Astrocyte of the cerebellum (primary cell): ENCODE data around the gene ADAMTS20.
"Not testable (repeated sequence)": the region's sequence is repeated elsewhere in the genome, so short reads cannot be mapped to it uniquely, and the experiment has no call there.

Source experiments
- DNase-seq: peaks from one replicate; pipeline ENCODE4 v3.0.0-alpha.2; 2011; ENCODE audit warnings: low read depth
- H3K4me3 ChIP-seq: 2 replicates; pipeline ENCODE4 v1.5.1; 2011; ENCODE audit warnings: mild to moderate bottlenecking, low read depth, low read length, moderate library complexity
- in situ Hi-C: cut with HindIII; loops from 2 replicates; pipeline ENCODE4 v1.10.0; 2017; ENCODE audit warnings: low sequenced_read_pairs
- TF ChIP-seq, protein P1 (sequence below): IDR thresholded peaks from 2 replicates; pipeline ENCODE4 v1.5.1; 2012; ENCODE audit warnings: low read length, low read depth, moderate library complexity, mild to moderate bottlenecking; ENCODE audit errors: missing control alignments

ADAMTS20 gene

GRCh38 chr12:43551279-43551970, 578 bp downstream of the ADAMTS20 start:
- in situ Hi-C loops, result no loop called here

DNA sequence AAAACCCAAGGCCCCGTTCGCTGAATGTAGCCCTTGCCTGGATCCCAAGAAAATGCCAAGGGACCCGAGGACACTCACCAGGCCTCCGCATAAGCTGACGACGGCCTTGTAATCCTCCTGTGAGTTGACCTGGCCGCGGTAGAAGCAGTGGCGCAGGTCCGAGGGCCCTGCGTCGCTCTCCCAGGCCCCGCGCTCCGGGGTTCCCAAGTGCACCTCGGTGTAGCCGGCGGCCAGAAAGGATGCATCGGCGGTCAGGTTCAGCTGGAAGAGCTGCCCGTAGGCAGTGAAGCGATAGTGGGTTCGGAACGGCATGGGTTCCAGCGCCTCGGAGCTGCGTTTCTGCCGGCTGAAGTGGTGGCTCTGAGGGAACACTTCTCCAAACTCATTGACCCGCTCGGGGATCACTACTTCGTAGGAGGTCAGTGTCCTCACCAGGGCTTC, 1.2 kb downstream of the ADAMTS20 start:
- in situ Hi-C loops, result no loop called here
- DNase-seq, result no peak
- TF ChIP-seq, protein P1, sequence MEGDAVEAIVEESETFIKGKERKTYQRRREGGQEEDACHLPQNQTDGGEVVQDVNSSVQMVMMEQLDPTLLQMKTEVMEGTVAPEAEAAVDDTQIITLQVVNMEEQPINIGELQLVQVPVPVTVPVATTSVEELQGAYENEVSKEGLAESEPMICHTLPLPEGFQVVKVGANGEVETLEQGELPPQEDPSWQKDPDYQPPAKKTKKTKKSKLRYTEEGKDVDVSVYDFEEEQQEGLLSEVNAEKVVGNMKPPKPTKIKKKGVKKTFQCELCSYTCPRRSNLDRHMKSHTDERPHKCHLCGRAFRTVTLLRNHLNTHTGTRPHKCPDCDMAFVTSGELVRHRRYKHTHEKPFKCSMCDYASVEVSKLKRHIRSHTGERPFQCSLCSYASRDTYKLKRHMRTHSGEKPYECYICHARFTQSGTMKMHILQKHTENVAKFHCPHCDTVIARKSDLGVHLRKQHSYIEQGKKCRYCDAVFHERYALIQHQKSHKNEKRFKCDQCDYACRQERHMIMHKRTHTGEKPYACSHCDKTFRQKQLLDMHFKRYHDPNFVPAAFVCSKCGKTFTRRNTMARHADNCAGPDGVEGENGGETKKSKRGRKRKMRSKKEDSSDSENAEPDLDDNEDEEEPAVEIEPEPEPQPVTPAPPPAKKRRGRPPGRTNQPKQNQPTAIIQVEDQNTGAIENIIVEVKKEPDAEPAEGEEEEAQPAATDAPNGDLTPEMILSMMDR, result no peak
- peak overlapping the region; percentile 38 for H3K4me3 ChIP-seq

More at GRCh38 chr12:43551279-43551970, 578 bp downstream of the ADAMTS20 start:
- DNase-seq, result no peak
- H3K4me3 ChIP-seq, result peak overlapping the region; percentile 38
- TF ChIP-seq, protein P1, result no peak

GRCh38 chr12:43544703-43545102, 7.3 kb downstream of the ADAMTS20 start:
- no peak for DNase-seq
- in situ Hi-C loops, result no loop called here
- no peak overlapping the region for H3K4me3 ChIP-seq
- TF ChIP-seq, protein P1, result no peak

- TF ChIP-seq, protein P1, result no peak
- H3K4me3 ChIP-seq, result no peak overlapping the region
- in situ Hi-C loops, result no loop called here
- DNase-seq, result no peak
Measured at GRCh38 chr12:43540470-43540869, 11.5 kb downstream of the ADAMTS20 start.

- in situ Hi-C loops, result not testable (repeated sequence)
Measured at GRCh38 chr12:43537675-43538074, 14.3 kb downstream of the ADAMTS20 start.

DNA sequence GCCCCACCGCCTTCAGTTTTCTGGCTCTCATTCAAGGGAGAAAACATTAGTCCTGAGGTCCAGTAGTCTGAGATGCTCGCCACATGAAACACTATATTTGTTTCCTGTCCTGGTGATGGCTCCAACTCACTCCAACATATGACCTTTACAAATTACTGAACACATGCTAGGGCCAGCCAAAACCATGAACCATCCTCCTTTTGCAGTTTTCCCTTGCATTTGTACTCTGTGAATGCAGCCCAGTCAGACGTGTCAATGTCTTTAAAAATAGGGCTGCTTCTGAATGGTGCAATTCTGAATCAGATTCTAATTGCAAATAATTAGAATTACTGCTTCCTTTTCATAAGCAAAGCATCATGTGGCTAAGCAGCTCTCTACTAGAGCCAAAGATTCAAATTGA, 36.0 kb downstream of the ADAMTS20 start:
- in situ Hi-C loops, result no loop called here
- no peak for DNase-seq
- no peak overlapping the region for H3K4me3 ChIP-seq
- TF ChIP-seq, protein P1, result no peak

More at GRCh38 chr12:43537675-43538074, 14.3 kb downstream of the ADAMTS20 start:
- DNase-seq, H3K4me3 ChIP-seq: not testable (repeated sequence)

DNA sequence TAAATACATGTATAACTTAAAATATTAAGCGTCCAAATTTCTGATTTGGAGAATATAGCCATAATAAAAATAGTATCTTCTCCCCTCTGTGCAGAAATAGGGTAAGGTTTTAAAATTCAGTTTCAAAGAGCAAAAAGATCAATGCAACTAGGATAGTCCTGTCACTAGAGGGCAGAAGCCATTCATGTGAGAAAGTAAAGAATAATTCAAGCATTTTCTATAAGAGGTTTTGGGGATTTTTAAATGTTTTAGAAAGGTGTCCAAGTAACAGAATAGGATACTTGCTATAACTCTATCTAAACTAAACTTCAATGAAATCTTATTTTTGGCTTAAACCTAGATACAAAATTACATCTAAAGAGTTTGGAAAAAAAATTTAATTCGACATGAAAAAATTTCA, 50.3 kb downstream of the ADAMTS20 start:
- no peak overlapping the region for H3K4me3 ChIP-seq
- DNase-seq, result peak; percentile 8
- in situ Hi-C loops, result no loop called here
- TF ChIP-seq, protein P1, result peak; percentile 50
